Mesenchymal stem cell (in vitro differentiated cells and primary cell): ENCODE data around the gene CD47.
A peak's percentile ranks its signal among the peaks of the same experiment; 100 is the strongest.

Source experiments
- DNase-seq: peaks from one replicate; pipeline ENCODE4 v3.0.0-alpha.2; 2013
- H2AFZ ChIP-seq: one replicate; pipeline ENCODE4 v1.6.1; 2013; ENCODE audit warnings: low read depth, mild to moderate bottlenecking, control low read depth, inconsistent platforms, low read length, moderate library complexity
- H2AK5ac ChIP-seq: 2 replicates; pipeline ENCODE4 v1.6.1; 2013; ENCODE audit warnings: low read length, moderate library complexity, mild to moderate bottlenecking, inconsistent platforms; ENCODE audit not compliant: severe bottlenecking
- H2BK120ac ChIP-seq: one replicate; pipeline ENCODE4 v1.6.1; 2013; ENCODE audit warnings: low read depth, mild to moderate bottlenecking, inconsistent platforms, low read length, moderate library complexity
- H2BK12ac ChIP-seq, 2 experiments: one replicate each; pipeline ENCODE4 v1.6.1; 2013; ENCODE audit warnings: inconsistent platforms in 2 of 2, low read length in 2 of 2, mild to moderate bottlenecking in 2 of 2, moderate library complexity in 2 of 2, control low read depth in 1 of 2
- H2BK15ac ChIP-seq: one replicate; pipeline ENCODE4 v1.6.1; 2013; ENCODE audit warnings: mild to moderate bottlenecking, low read depth, inconsistent platforms; ENCODE audit not compliant: poor library complexity, severe bottlenecking
- H2BK5ac ChIP-seq: 2 replicates; pipeline ENCODE4 v1.6.1; 2013; ENCODE audit warnings: low read depth, mild to moderate bottlenecking, low read length, control low read depth, inconsistent platforms; ENCODE audit not compliant: poor library complexity, severe bottlenecking
- H3K14ac ChIP-seq, 2 experiments: one replicate each; pipeline ENCODE4 v1.6.1; 2013; ENCODE audit warnings: inconsistent platforms in 2 of 2, low read length in 2 of 2, control low read depth in 1 of 2, mild to moderate bottlenecking in 1 of 2, moderate library complexity in 1 of 2
- H3K18ac ChIP-seq, 2 experiments: one replicate each; pipeline ENCODE4 v1.6.1; 2013; ENCODE audit warnings: inconsistent platforms in 2 of 2, low read length in 2 of 2, control low read depth in 1 of 2, low read depth in 1 of 2, mild to moderate bottlenecking in 1 of 2
- H3K23ac ChIP-seq, 2 experiments: one replicate each; pipeline ENCODE4 v1.6.1; 2013; ENCODE audit warnings: inconsistent platforms in 2 of 2, low read length in 2 of 2, mild to moderate bottlenecking in 2 of 2, moderate library complexity in 2 of 2, control low read depth in 1 of 2
- H3K27ac ChIP-seq: 2 replicates; pipeline ENCODE4 v1.5.1; 2013; ENCODE audit warnings: mild to moderate bottlenecking, moderate library complexity, low read length, control low read depth, inconsistent platforms; ENCODE audit not compliant: poor library complexity, severe bottlenecking
- H3K27me3 ChIP-seq, 2 experiments: 2 replicates each; pipeline versions ENCODE4 v1.6.1 to v1.7.0; 2013; ENCODE audit warnings: low read length in 2 of 2, mild to moderate bottlenecking in 2 of 2, moderate library complexity in 2 of 2, control low read depth in 1 of 2, inconsistent platforms in 1 of 2; ENCODE audit not compliant: control insufficient read depth in 1 of 2, insufficient read depth in 1 of 2
- H3K36me3 ChIP-seq, 2 experiments: 2 replicates each; pipeline versions ENCODE4 v1.6.1 to v1.7.0; 2013; ENCODE audit warnings: low read length in 2 of 2, control low read depth in 1 of 2, inconsistent platforms in 1 of 2, low read depth in 1 of 2, mild to moderate bottlenecking in 1 of 2; ENCODE audit not compliant: insufficient read depth in 2 of 2, control insufficient read depth in 1 of 2
- H3K4ac ChIP-seq, 2 experiments: one replicate each; pipeline ENCODE4 v1.6.1; 2013; ENCODE audit warnings: inconsistent platforms in 2 of 2, low read length in 2 of 2, mild to moderate bottlenecking in 2 of 2, moderate library complexity in 2 of 2, control low read depth in 1 of 2, low read depth in 1 of 2
- H3K4me1 ChIP-seq: 2 replicates; pipeline ENCODE4 v1.6.1; 2013; ENCODE audit warnings: low read depth, low read length, control low read depth; ENCODE audit not compliant: control insufficient read depth, insufficient read depth
- H3K4me2 ChIP-seq: 2 replicates; pipeline ENCODE4 v1.6.1; 2013; ENCODE audit warnings: low read length, mild to moderate bottlenecking, inconsistent platforms; ENCODE audit not compliant: poor library complexity, severe bottlenecking
- H3K4me3 ChIP-seq, 2 experiments: 2 replicates each; pipeline versions ENCODE4 v1.5.1 to v1.7.0; 2013; ENCODE audit warnings: low read length in 2 of 2, mild to moderate bottlenecking in 2 of 2, control low read depth in 1 of 2, low read depth in 1 of 2; ENCODE audit not compliant: insufficient read depth in 1 of 2
- H3K79me1 ChIP-seq: replicated peaks from 2 replicates; pipeline ENCODE4 v1.6.1; 2013; ENCODE audit warnings: mild to moderate bottlenecking, control low read depth, low read length, inconsistent platforms; ENCODE audit not compliant: poor library complexity, severe bottlenecking
- H3K9ac ChIP-seq: 2 replicates; pipeline ENCODE4 v1.7.0; 2013; ENCODE audit warnings: mild to moderate bottlenecking, low read length, moderate library complexity
- H3K9me3 ChIP-seq: 2 replicates; pipeline ENCODE4 v1.7.0; 2013; ENCODE audit warnings: mild to moderate bottlenecking, low read length; ENCODE audit not compliant: control insufficient read depth
- H4K8ac ChIP-seq: one replicate; pipeline ENCODE4 v1.6.1; 2013; ENCODE audit warnings: inconsistent platforms, mild to moderate bottlenecking, low read length, moderate library complexity
- H4K91ac ChIP-seq: one replicate; pipeline ENCODE4 v1.6.1; 2013; ENCODE audit warnings: mild to moderate bottlenecking, low read length, inconsistent platforms
- WGBS: methylation state at CpG from one replicate; pipeline ENCODE4 v1.1.7; 2013; ENCODE audit warnings: mixed read lengths; 5-methylcytosine and 5-hydroxymethylcytosine counted together

CD47 gene

DNA sequence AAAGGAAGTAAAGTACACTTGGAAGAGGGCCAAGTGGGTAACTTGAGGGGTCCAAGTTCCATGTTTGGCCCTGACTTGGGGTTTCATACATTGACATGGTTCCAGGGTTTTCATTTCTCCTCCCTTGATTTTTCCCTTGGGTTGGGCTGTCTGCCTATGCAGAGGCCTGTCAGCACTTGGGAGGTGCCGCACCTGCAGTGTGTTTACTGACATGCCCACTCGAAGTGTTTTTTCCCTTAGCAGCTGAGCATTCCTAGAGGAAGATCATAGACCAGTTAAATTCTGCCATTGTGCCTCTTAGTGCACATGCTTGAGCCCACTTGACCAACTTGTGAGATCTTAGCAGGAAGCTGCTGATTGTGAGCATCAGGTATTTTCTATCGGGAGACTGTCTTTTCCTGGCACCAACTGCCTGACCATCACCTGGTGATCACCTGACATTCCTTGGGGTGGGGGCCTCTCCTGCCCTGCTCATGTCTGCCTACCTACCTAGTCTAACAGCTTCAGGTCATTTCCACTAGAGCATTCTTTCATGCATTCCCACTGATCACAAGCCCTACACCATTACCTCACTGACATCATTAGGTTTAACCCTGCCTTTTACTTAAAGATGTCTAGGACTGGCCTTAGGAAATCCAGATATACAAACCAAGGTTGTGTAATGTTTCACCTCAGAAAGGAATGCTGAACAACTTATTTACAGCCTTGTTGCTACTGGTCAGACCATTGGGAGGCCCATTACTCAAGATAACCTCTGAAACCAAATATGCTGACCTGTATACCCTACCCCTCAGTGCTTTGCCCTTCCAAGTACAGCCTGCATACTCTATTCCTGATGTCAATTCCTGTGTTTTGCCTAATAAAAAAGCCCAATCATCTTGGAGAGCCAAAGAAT, 68.3 kb downstream of the CD47 start:
- Histone ChIP-seq H3K9me3 (no peaks in the 10 kb centered on the region), H4K8ac (peak overlapping the region; percentile 24), H2BK15ac (no peak overlapping the region), H2BK12ac (no peak overlapping the region), H3K4me3 (no peak overlapping the region), H2BK5ac (no peak overlapping the region), H3K14ac (no peak overlapping the region), H3K27me3 (peaks cover 0 to 9% of the 10 kb centered on the region in 2 experiments), H3K79me1 (no peaks in the 10 kb centered on the region), H3K27ac (no peak overlapping the region), H3K36me3 (no peaks in the 10 kb centered on the region), H3K4me2 (no peak overlapping the region), H3K18ac (no peak overlapping the region), H3K4me1 (peaks cover 2% of the 10 kb centered on the region), H3K4ac (no peak overlapping the region), H2BK120ac (no peak overlapping the region), H2AFZ (no peak overlapping the region), H3K23ac (no peak overlapping the region), H3K9ac (no peak overlapping the region), H2AK5ac (no peak overlapping the region), H4K91ac (no peak overlapping the region)
- DNase-seq, result peak; percentile 16
- 99% methylated on average over 3 of the region's 3 CpGs for WGBS

DNA sequence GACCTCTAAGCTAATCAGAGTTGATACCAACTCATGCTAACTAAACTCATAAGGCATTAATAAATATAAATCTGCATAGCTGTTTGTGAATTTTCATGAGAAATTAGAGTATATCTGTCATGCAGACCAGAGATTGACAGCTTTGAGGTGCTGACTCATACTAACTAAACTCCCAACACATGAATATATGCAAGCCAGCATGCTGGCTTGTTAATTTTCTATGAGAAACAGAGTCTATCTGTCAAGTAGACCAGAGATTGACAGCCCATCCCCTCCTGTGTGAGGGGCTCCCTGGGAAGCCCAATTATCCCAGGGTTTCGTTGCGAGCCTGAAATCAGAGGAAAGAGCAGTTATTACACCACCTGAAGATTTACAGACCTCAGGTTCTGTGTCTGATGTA, 69.3 kb downstream of the CD47 start:
- Histone ChIP-seq H2BK15ac (no peak overlapping the region), H2BK5ac (no peak overlapping the region), H2AFZ (no peak overlapping the region), H3K9ac (no peak overlapping the region), H2AK5ac (no peak overlapping the region), H3K27ac (no peak overlapping the region), H3K9me3 (no peaks in the 10 kb centered on the region), H3K4me2 (no peak overlapping the region), H3K23ac (no peak overlapping the region), H3K4me3 (peak overlapping the region in 1 of 2 experiments; percentile 11), H3K14ac (no peak overlapping the region), H3K36me3 (no peaks in the 10 kb centered on the region), H2BK120ac (no peak overlapping the region), H2BK12ac (no peak overlapping the region), H3K4ac (no peak overlapping the region), H3K79me1 (no peaks in the 10 kb centered on the region), H3K27me3 (peaks cover 0 to 9% of the 10 kb centered on the region in 2 experiments), H3K18ac (no peak overlapping the region), H4K8ac (no peak overlapping the region), H3K4me1 (peaks cover 2% of the 10 kb centered on the region), H4K91ac (no peak overlapping the region)
- DNase-seq, result no peak
- WGBS, result 91% methylated on average over 2 of the region's 2 CpGs

DNA sequence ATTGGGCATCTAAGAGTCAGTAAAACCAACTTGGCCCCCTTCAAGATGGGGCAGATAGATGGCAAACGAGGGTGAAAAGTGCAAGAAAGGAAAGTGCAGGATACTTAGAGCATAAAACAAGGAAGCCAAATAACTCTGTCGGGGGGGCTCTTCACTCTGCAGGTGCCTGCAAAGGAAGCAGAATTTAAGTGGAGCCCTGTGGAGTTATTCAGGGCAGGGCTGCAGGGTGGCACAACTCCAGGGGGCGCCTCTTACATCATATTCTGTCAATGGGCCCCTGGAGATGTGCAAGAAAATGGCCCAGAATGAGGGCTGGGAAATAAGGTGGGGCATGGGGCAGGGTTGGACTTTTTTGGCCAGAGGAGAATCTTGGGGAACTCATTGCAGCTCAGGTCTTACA, 69.7 kb downstream of the CD47 start:
- Histone ChIP-seq H2BK15ac (no peak overlapping the region), H4K8ac (no peak overlapping the region), H2AFZ (no peak overlapping the region), H3K9ac (no peak overlapping the region), H3K36me3 (no peaks in the 10 kb centered on the region), H3K4ac (no peak overlapping the region), H4K91ac (no peak overlapping the region), H2BK12ac (no peak overlapping the region), H3K14ac (no peak overlapping the region), H3K4me3 (no peak overlapping the region), H3K9me3 (no peaks in the 10 kb centered on the region), H3K18ac (no peak overlapping the region), H3K27ac (no peak overlapping the region), H2BK5ac (no peak overlapping the region), H3K4me1 (peaks cover 2% of the 10 kb centered on the region), H2BK120ac (no peak overlapping the region), H3K23ac (no peak overlapping the region), H3K79me1 (no peaks in the 10 kb centered on the region), H3K27me3 (peaks cover 0 to 9% of the 10 kb centered on the region in 2 experiments), H3K4me2 (no peak overlapping the region), H2AK5ac (no peak overlapping the region)
- 73% methylated on average over 3 of the region's 3 CpGs for WGBS
- no peak for DNase-seq

DNA sequence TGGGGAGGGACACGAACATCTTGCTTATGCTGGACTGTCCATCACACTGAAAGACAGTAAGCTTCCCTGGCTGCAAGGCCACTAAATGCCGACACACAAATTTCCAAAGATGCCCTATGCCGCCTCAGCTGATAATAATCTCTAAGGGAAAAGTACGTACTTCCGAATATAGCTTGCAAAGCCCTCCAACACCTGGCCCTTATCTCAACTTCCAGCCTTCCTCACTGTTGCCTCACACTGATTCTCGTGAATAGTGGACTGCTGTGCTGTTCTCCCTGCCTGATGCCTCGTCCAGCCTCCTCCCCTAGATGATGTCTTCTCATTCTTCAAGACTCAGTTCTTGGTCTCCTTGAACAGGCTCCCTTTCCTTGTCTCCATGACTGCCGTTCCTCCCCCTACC, 72.3 kb downstream of the CD47 start:
- Histone ChIP-seq H2BK5ac (no peak overlapping the region), H3K79me1 (no peaks in the 10 kb centered on the region), H2BK12ac (peak overlapping the region in 1 of 2 experiments; percentile 31), H3K36me3 (no peaks in the 10 kb centered on the region), H3K4me1 (peaks cover 2% of the 10 kb centered on the region), H3K9me3 (no peaks in the 10 kb centered on the region), H3K27ac (no peak overlapping the region), H4K8ac (no peak overlapping the region), H3K4me3 (no peak overlapping the region), H3K27me3 (peaks cover 0 to 9% of the 10 kb centered on the region in 2 experiments), H2AFZ (no peak overlapping the region), H2AK5ac (no peak overlapping the region), H3K4me2 (no peak overlapping the region), H4K91ac (no peak overlapping the region), H3K9ac (no peak overlapping the region), H2BK120ac (no peak overlapping the region), H3K18ac (no peak overlapping the region), H3K4ac (no peak overlapping the region), H3K23ac (peak overlapping the region in 1 of 2 experiments; percentile 40), H2BK15ac (no peak overlapping the region), H3K14ac (no peak overlapping the region)
- no peak for DNase-seq
- WGBS, result 70% methylated on average over 8 of the region's 8 CpGs
